HepG2 (cell line): ENCODE measurements around the gene NEURL2. TPM values are rescaled to one million over a fixed set of nuclear protein-coding genes. Genes with fewer than 3 reads are reported as not detected.
A peak's percentile ranks its signal among the peaks of the same experiment; 100 is the strongest.

ENCODE experiments used
- ARID5B ChIP-seq: IDR thresholded peaks from 2 replicates; pipeline ENCODE4 v1.4.0; 2020; ENCODE audit warnings: mild to moderate bottlenecking, missing genetic modification reagents
- KAT8 ChIP-seq: IDR thresholded peaks from 2 replicates; pipeline ENCODE4 v1.6.1; 2016; ENCODE audit warnings: missing genetic modification reagents, missing compliant biosample characterization
- KMT2A ChIP-seq: sonication (generic); formaldehyde crosslinking; IDR thresholded peaks from 2 replicates; pipeline ENCODE4 v1.4.0; 2020; ENCODE audit warnings: missing genetic modification reagents
- MIXL1 ChIP-seq: IDR thresholded peaks from 2 replicates; pipeline ENCODE4 v1.6.1; 2016
- NFYC ChIP-seq: IDR thresholded peaks from 2 replicates; pipeline ENCODE4 v1.6.1; 2016; ENCODE audit warnings: missing genetic modification reagents, missing compliant biosample characterization
- PITX1 ChIP-seq: sonication (generic); formaldehyde crosslinking; IDR thresholded peaks from 2 replicates; pipeline ENCODE4 v1.5.1; 2020; ENCODE audit warnings: mild to moderate bottlenecking, missing genetic modification reagents
- REPIN1 ChIP-seq: sonication (generic); formaldehyde crosslinking; IDR thresholded peaks from 2 replicates; pipeline ENCODE4 v1.8.0; 2022; ENCODE audit warnings: missing genetic modification reagents, low read depth, mild to moderate bottlenecking, borderline replicate concordance
- THAP11 ChIP-seq: IDR thresholded peaks from 2 replicates; pipeline ENCODE4 v1.6.1; 2016; ENCODE audit warnings: missing biosample characterization, missing genetic modification reagents
- UBTF ChIP-seq: sonication (generic); formaldehyde crosslinking; IDR thresholded peaks from 2 replicates; pipeline ENCODE4 v1.4.0; 2020; ENCODE audit warnings: mild to moderate bottlenecking, missing genetic modification reagents
- ZEB1 ChIP-seq: IDR thresholded peaks from 2 replicates; pipeline ENCODE4 v1.6.1; 2012; ENCODE audit warnings: mild to moderate bottlenecking, low read depth, inconsistent platforms; ENCODE audit not compliant: insufficient replicate concordance
- ZFAT ChIP-seq: sonication (generic); formaldehyde crosslinking; conservative IDR thresholded peaks from 2 replicates; pipeline ENCODE4 v1.8.1; 2023; ENCODE audit warnings: missing genetic modification reagents, inconsistent platforms
- ZNF12 ChIP-seq: sonication (generic); formaldehyde crosslinking; IDR thresholded peaks from 2 replicates; pipeline ENCODE4 v1.5.0; 2020; ENCODE audit warnings: missing genetic modification reagents
- ZNF350 ChIP-seq: sonication (generic); formaldehyde crosslinking; IDR thresholded peaks from 2 replicates; pipeline ENCODE4 v1.4.0; 2020; ENCODE audit warnings: mild to moderate bottlenecking, low read depth, missing genetic modification reagents, borderline replicate concordance
- ZNF557 ChIP-seq: sonication (generic); formaldehyde crosslinking; IDR thresholded peaks from 2 replicates; pipeline ENCODE4 v1.4.0; 2020; ENCODE audit warnings: missing genetic modification reagents
- polyA plus RNA-seq, 8 experiments: library from polyadenylated mRNA; depleted of rRNA in 3 of 8; stranded (reverse) in 7 of 8; unstranded in 1 of 8; fragments of >200 nt; fragmentation: Illumina TruSeq in 4 of 8; extraction: Trizol in 4 of 8; gene quantifications; 2 replicates each; pipeline versions ENCODE4 v1.2.1 to v1.2.3, GENCODE V29; 2011 to 2016; ENCODE audit warnings: low read depth in 4 of 8, missing spikeins in 1 of 8, mixed read lengths in 1 of 8; ENCODE audit not compliant: insufficient read depth in 1 of 8
- total RNA-seq, 5 experiments: library from RNA; depleted of rRNA; stranded (reverse); fragments of >200 nt; fragmentation: Illumina TruSeq; extraction: Trizol; gene quantifications; 2 replicates each; pipeline ENCODE4 v1.2.3, GENCODE V29; 2016; ENCODE audit warnings: low read depth in 1 of 5
- TF ChIP-seq, protein P1 (sequence below): sonication (generic); formaldehyde crosslinking; IDR thresholded peaks from 2 replicates; pipeline ENCODE4 v1.8.0; 2022; ENCODE audit warnings: mild to moderate bottlenecking, missing genetic modification reagents
- TF ChIP-seq, protein P2 (sequence below): sonication (generic); formaldehyde crosslinking; IDR thresholded peaks from 2 replicates; pipeline ENCODE4 v1.4.0; 2020; ENCODE audit warnings: mild to moderate bottlenecking, missing genetic modification reagents, borderline replicate concordance

NEURL2 gene
- total and polyA plus RNA-seq, 2 of the 13 experiments (the other 11 are each of a cell fraction or from before 2014, with no cell fraction given): 7.2 to 9.7 TPM

- TF ChIP-seq, protein P1, sequence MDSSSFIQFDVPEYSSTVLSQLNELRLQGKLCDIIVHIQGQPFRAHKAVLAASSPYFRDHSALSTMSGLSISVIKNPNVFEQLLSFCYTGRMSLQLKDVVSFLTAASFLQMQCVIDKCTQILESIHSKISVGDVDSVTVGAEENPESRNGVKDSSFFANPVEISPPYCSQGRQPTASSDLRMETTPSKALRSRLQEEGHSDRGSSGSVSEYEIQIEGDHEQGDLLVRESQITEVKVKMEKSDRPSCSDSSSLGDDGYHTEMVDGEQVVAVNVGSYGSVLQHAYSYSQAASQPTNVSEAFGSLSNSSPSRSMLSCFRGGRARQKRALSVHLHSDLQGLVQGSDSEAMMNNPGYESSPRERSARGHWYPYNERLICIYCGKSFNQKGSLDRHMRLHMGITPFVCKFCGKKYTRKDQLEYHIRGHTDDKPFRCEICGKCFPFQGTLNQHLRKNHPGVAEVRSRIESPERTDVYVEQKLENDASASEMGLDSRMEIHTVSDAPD: no peak
- peak; percentile 26; the same call in 1 of the 2 replicates for TF ChIP-seq REPIN1 (CRISPR knock-in tag)
- TF ChIP-seq ZNF12: 0 out of 2 replicates have a peak, but pooled peaks have one; percentile 34
- TF ChIP-seq ZNF557 (CRISPR knock-in tag): no peak
- TF ChIP-seq, protein P2, sequence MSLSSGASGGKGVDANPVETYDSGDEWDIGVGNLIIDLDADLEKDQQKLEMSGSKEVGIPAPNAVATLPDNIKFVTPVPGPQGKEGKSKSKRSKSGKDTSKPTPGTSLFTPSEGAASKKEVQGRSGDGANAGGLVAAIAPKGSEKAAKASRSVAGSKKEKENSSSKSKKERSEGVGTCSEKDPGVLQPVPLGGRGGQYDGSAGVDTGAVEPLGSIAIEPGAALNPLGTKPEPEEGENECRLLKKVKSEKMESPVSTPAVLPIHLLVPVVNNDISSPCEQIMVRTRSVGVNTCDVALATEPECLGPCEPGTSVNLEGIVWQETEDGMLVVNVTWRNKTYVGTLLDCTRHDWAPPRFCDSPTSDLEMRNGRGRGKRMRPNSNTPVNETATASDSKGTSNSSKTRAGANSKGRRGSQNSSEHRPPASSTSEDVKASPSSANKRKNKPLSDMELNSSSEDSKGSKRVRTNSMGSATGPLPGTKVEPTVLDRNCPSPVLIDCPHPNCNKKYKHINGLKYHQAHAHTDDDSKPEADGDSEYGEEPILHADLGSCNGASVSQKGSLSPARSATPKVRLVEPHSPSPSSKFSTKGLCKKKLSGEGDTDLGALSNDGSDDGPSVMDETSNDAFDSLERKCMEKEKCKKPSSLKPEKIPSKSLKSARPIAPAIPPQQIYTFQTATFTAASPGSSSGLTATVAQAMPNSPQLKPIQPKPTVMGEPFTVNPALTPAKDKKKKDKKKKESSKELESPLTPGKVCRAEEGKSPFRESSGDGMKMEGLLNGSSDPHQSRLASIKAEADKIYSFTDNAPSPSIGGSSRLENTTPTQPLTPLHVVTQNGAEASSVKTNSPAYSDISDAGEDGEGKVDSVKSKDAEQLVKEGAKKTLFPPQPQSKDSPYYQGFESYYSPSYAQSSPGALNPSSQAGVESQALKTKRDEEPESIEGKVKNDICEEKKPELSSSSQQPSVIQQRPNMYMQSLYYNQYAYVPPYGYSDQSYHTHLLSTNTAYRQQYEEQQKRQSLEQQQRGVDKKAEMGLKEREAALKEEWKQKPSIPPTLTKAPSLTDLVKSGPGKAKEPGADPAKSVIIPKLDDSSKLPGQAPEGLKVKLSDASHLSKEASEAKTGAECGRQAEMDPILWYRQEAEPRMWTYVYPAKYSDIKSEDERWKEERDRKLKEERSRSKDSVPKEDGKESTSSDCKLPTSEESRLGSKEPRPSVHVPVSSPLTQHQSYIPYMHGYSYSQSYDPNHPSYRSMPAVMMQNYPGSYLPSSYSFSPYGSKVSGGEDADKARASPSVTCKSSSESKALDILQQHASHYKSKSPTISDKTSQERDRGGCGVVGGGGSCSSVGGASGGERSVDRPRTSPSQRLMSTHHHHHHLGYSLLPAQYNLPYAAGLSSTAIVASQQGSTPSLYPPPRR: peak; percentile 66; the same call in 1 of the 2 replicates
- peak; percentile 60; the same call in 1 of the 2 replicates for TF ChIP-seq ZNF350 (CRISPR knock-in tag)
- peak; percentile 53; the same call in 1 of the 2 replicates for TF ChIP-seq PITX1 (CRISPR knock-in tag)
- peak; percentile 74 for TF ChIP-seq KMT2A
- TF ChIP-seq ZEB1: peak; percentile 19
- peak; percentile 27; the same call in 1 of the 2 replicates for TF ChIP-seq NFYC (CRISPR knock-in tag)
- TF ChIP-seq UBTF (CRISPR knock-in tag): peak; percentile 37; the same call in 1 of the 2 replicates
- no peak for TF ChIP-seq ZFAT
- peak; percentile 95 for TF ChIP-seq MIXL1 (CRISPR knock-in tag)
- TF ChIP-seq KAT8 (CRISPR knock-in tag): peak; percentile 83
- TF ChIP-seq THAP11 (CRISPR knock-in tag): peak; percentile 38; the same call in 1 of the 2 replicates
- peak; percentile 87 for TF ChIP-seq ARID5B (CRISPR knock-in tag)
Measured at GRCh38 chr20:45863543-45864470, 27.2 kb downstream of the NEURL2 start (continued).
